Colonic mucosa (tissue), 4 donors: Measurements from ENCODE around the gene WDR49. TPM values are rescaled to one million over a fixed set of nuclear protein-coding genes. Genes with fewer than 3 reads are reported as not detected.

Experiments used
- DNase-seq: peaks from one replicate; pipeline ENCODE4 v3.0.0-alpha.2; 2020
- H3K27ac ChIP-seq: fragments of 200-600 bp; one replicate; pipeline ENCODE4 v1.8.0; 2021
- H3K27me3 ChIP-seq: fragments of 200-600 bp; one replicate; pipeline ENCODE4 v1.8.0; 2021
- H3K36me3 ChIP-seq: fragments of 200-600 bp; one replicate; pipeline ENCODE4 v1.8.0; 2021
- H3K4me1 ChIP-seq: fragments of 200-600 bp; one replicate; pipeline ENCODE4 v1.8.0; 2021; ENCODE audit warnings: mild to moderate bottlenecking
- H3K4me3 ChIP-seq: fragments of 200-600 bp; one replicate; pipeline ENCODE4 v1.8.0; 2021
- H3K9ac ChIP-seq, 2 donors: one replicate each; pipeline ENCODE4 v1.7.0; 2013; ENCODE audit warnings: control low read depth in 2 of 2, low read depth in 2 of 2, low read length in 2 of 2
- H3K9me3 ChIP-seq: fragments of 200-600 bp; one replicate; pipeline ENCODE4 v1.8.0; 2021
- CTCF ChIP-seq: fragments of 200-600 bp; IDR thresholded peaks from one replicate; pipeline ENCODE4 v1.8.0; 2022; ENCODE audit warnings: antibody characterized with exemption, mild to moderate bottlenecking
- intact Hi-C: fragments of 100-400 bp; cut with DNase I; formaldehyde crosslinking; loops from one replicate; pipeline ENCODE4 v1.14.1; 2022
- total RNA-seq, 2 donors: library from RNA; stranded (reverse); fragmentation: NEBNext Ultra II Directional in 1 of 2; extraction: Animal tissue kit (Norgen Biotek cat#: 25700) in 1 of 2; gene quantifications; one replicate each; pipeline ENCODE4 v1.2.1, GENCODE V29; 2021
- donor health status: healthy.
- donor health status: DM: no; HTN: no; CAD: no.
- donor health status: DM: no; HTN: no; CAD: no.

WDR49 gene
- total RNA-seq, 2 donors from 2014 or later, result 0.98 TPM; not detected in 1

- Histone ChIP-seq H3K9ac (no peak overlapping the region), H3K4me1 (no peaks in the 10 kb centered on the region), H3K27ac (no peak overlapping the region), H3K4me3 (no peak overlapping the region), H3K9me3 (no peaks in the 10 kb centered on the region), H3K27me3 (no peaks in the 10 kb centered on the region), H3K36me3 (no peaks in the 10 kb centered on the region)
- intact Hi-C loops, result no loop called here
- DNase-seq, result no peak
- no peak for TF ChIP-seq CTCF
Measured at GRCh38 chr3:167538081-167538480, 115.7 kb downstream of the WDR49 start.

DNA sequence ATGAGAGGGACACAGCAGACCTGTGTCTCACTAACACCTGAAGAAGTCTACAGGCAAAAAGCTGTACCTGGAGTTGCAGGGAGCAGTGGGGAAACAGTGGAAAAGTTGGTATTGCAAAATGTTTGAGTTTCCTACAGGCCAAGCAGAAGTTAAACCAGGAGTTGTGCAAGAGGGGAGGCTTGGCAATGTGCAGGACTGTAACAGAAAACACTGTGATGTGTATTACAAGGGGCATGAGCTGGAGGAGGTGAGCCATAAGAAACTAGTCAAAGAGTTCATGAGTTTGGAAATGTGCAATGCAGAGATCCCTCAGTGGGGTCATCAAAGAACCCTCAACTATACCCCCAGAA lies 132.8 kb downstream of the WDR49 start:
- H3K4me3 ChIP-seq, result no peak overlapping the region
- no peak for TF ChIP-seq CTCF
- H3K27me3 ChIP-seq, result no peaks in the 10 kb centered on the region
- no peak for DNase-seq
- H3K27ac ChIP-seq, result no peak overlapping the region
- intact Hi-C loops, result no loop called here
- H3K4me1 ChIP-seq, result no peaks in the 10 kb centered on the region
- no peak overlapping the region for H3K9ac ChIP-seq
- no peaks in the 10 kb centered on the region for H3K9me3 ChIP-seq
- H3K36me3 ChIP-seq, result no peaks in the 10 kb centered on the region

DNA sequence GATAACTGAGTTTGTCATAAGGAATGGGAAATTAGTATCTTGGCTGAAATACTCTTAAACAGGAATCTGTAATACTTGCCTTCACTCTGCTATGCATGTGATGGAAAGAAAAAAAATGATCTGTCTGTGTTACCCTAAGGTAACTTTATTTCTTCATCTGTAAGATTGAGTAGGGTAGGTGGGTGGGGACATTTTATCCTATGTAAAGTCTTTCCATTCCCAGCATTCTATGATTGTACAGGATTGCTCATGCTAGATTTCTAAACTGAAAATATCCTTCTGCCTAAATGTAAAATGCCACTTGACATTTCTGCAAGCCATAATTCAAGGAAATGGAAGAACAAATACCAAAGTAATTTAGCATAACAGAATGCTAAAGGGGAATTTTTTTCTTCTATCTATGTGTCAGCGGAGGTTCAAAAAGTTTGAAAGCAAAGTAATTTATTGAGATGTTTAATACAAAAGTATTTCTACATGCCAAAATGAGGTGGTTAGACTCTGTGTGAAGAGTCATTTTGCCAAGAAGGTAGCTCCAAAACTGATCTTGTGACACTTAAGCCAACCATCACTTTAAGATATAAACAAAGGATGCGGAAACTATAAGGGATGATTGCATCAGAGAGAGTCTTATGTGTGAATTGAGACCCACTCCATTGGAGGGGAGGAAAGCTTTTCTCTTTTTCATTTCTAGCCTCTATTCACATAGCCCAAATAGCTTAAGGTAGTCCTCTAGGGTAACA lies 133.3 kb downstream of the WDR49 start:
- no peaks in the 10 kb centered on the region for H3K4me1 ChIP-seq
- H3K4me3 ChIP-seq, result no peak overlapping the region
- H3K36me3 ChIP-seq, result no peaks in the 10 kb centered on the region
- intact Hi-C loops, result no loop called here
- no peaks in the 10 kb centered on the region for H3K27me3 ChIP-seq
- H3K9ac ChIP-seq, result no peak overlapping the region
- TF ChIP-seq CTCF, result no peak
- no peak overlapping the region for H3K27ac ChIP-seq
- DNase-seq, result no peak
- H3K9me3 ChIP-seq, result no peaks in the 10 kb centered on the region

GRCh38 chr3:167507954-167508353 lies 145.8 kb downstream of the WDR49 start:
- H3K27ac ChIP-seq, result no peak overlapping the region
- no peaks in the 10 kb centered on the region for H3K9me3 ChIP-seq
- no peaks in the 10 kb centered on the region for H3K27me3 ChIP-seq
- no peak overlapping the region for H3K4me3 ChIP-seq
- no peaks in the 10 kb centered on the region for H3K4me1 ChIP-seq
- intact Hi-C loops, result no loop called here
- H3K36me3 ChIP-seq, result no peaks in the 10 kb centered on the region
- no peak for DNase-seq
- TF ChIP-seq CTCF, result no peak
- H3K9ac ChIP-seq, result no peak overlapping the region

DNA sequence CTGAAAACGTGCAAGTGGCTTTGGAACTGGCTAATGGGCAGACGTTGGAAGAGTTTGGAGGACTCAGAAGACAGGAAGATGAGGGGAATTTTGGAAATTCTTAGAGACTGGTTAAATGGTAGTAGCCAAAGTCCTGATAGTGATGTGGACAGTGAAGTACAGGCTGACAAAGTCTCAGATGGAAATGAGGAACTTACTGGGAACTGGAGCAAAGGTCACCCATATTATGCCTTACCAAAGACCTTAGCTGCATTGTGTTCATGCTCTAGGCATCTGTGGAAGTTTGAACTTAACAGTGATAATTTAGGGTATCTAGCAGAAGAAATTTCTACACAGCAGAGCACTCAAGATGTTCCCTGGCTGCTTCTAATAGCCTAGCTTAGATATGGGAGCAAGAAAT lies 151.3 kb downstream of the WDR49 start:
- H3K4me1 ChIP-seq, result no peaks in the 10 kb centered on the region
- no peaks in the 10 kb centered on the region for H3K36me3 ChIP-seq
- no peaks in the 10 kb centered on the region for H3K27me3 ChIP-seq
- TF ChIP-seq CTCF, result no peak
- no peak for DNase-seq
- no peak overlapping the region for H3K27ac ChIP-seq
- no peaks in the 10 kb centered on the region for H3K9me3 ChIP-seq
- H3K9ac ChIP-seq, result no peak overlapping the region
- no peak overlapping the region for H3K4me3 ChIP-seq
- intact Hi-C loops, result no loop called here
